Measurements from ENCODE around the gene SAMD1. TPM values are rescaled to one million over a fixed set of nuclear protein-coding genes. Genes with fewer than 3 reads are reported as not detected.

SAMD1 gene
- total and polyA plus RNA-seq, 9 of the 15 experiments (the other 6 are each of a cell fraction or from before 2014, with no cell fraction given): 2.9 to 96.0 (median 43.5) TPM

- TF ChIP-seq, protein P1, sequence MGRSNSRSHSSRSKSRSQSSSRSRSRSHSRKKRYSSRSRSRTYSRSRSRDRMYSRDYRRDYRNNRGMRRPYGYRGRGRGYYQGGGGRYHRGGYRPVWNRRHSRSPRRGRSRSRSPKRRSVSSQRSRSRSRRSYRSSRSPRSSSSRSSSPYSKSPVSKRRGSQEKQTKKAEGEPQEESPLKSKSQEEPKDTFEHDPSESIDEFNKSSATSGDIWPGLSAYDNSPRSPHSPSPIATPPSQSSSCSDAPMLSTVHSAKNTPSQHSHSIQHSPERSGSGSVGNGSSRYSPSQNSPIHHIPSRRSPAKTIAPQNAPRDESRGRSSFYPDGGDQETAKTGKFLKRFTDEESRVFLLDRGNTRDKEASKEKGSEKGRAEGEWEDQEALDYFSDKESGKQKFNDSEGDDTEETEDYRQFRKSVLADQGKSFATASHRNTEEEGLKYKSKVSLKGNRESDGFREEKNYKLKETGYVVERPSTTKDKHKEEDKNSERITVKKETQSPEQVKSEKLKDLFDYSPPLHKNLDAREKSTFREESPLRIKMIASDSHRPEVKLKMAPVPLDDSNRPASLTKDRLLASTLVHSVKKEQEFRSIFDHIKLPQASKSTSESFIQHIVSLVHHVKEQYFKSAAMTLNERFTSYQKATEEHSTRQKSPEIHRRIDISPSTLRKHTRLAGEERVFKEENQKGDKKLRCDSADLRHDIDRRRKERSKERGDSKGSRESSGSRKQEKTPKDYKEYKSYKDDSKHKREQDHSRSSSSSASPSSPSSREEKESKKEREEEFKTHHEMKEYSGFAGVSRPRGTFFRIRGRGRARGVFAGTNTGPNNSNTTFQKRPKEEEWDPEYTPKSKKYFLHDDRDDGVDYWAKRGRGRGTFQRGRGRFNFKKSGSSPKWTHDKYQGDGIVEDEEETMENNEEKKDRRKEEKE (IDR thresholded peaks at IDR 0.05; ENCODE audit: borderline replicate concordance in 1 of 2, control insufficient read depth in 1 of 2, low read depth in 2 of 2, low read length in 1 of 2): no peak
- no peak for TF ChIP-seq BRD4 (IDR thresholded peaks at IDR 0.05)
- no peak for TF ChIP-seq KAT2B (IDR thresholded peaks at IDR 0.05; ENCODE audit: low read depth, low read length)
- TF ChIP-seq ZNF79 (CRISPR knock-in tag; IDR thresholded peaks at IDR 0.05; ENCODE audit: low read depth): no peak
- no peak for TF ChIP-seq NFIC (IDR thresholded peaks at IDR 0.05)
- no peak for TF ChIP-seq MTA3 (IDR thresholded peaks at IDR 0.05; ENCODE audit: borderline replicate concordance)
- TF ChIP-seq TOE1 (IDR thresholded peaks at IDR 0.05; ENCODE audit: borderline replicate concordance): peak; percentile 7; the same call in 1 of the 2 replicates
- no peak for TF ChIP-seq TOE1 (CRISPR knock-in tag; IDR thresholded peaks at IDR 0.05; ENCODE audit: borderline replicate concordance, low read depth)
- no peak for TF ChIP-seq THAP12 (CRISPR knock-in tag; IDR thresholded peaks at IDR 0.05)
- TF ChIP-seq POLR2B (IDR thresholded peaks at IDR 0.05; ENCODE audit: low read depth, partially characterized antibody): no peak
- no peak for TF ChIP-seq MTA2 (IDR thresholded peaks at IDR 0.05; ENCODE audit: low read depth)
- no peak for TF ChIP-seq CEBPZ (IDR thresholded peaks at IDR 0.05; ENCODE audit: borderline replicate concordance, low read depth, low read length)
- TF ChIP-seq E2F4 (CRISPR knock-in tag; IDR thresholded peaks at IDR 0.05; ENCODE audit: low read depth): no peak
- TF ChIP-seq CTBP1 (IDR thresholded peaks at IDR 0.05; ENCODE audit: borderline replicate concordance): no peak; the same call in 1 of the 2 replicates
- TF ChIP-seq ZNF764 (CRISPR knock-in tag; IDR thresholded peaks at IDR 0.05; ENCODE audit: low read depth): no peak
- no peak for TF ChIP-seq DPF2 (IDR thresholded peaks at IDR 0.05)
- TF ChIP-seq HOXB6 (CRISPR knock-in tag; IDR thresholded peaks at IDR 0.05; ENCODE audit: borderline replicate concordance): no peak
These were observed 16.4 kb downstream of the SAMD1 start (continued) for GRCh38 chr19:14073925-14074838.
